Kidney (tissue), 14 donors: ENCODE results near the gene SPP1. TPM values are rescaled to one million over a fixed set of nuclear protein-coding genes. Genes with fewer than 3 reads are reported as not detected.

Experiments used
- DNase-seq, 5 donors: peaks; one replicate each; pipeline ENCODE4 v3.0.0-alpha.2; 2013 to 2020
- FAIRE-seq: peaks from 2 replicates; lab custom pipeline; 2012; peaks lifted over from hg19 to GRCh38; lab: Jason Lieb, UNC
- H3K27ac ChIP-seq, 2 donors: one replicate each; pipeline ENCODE4 v1.7.0; 2013; ENCODE audit warnings: low read depth in 2 of 2, low read length in 2 of 2, inconsistent platforms in 1 of 2
- H3K27me3 ChIP-seq: one replicate; pipeline ENCODE4 v1.7.1; 2013; ENCODE audit warnings: low read length, inconsistent platforms; ENCODE audit not compliant: control insufficient read depth, insufficient read depth
- H3K36me3 ChIP-seq, 3 donors: one replicate each; pipeline versions ENCODE4 v1.7.0 to v1.7.1; 2013; ENCODE audit warnings: low read length in 3 of 3, control low read depth in 1 of 3, inconsistent platforms in 1 of 3; ENCODE audit not compliant: insufficient read depth in 3 of 3, control insufficient read depth in 2 of 3
- H3K4me1 ChIP-seq, 3 donors: one replicate each; pipeline versions ENCODE4 v1.7.0 to v1.7.1; 2013; ENCODE audit warnings: low read length in 3 of 3, inconsistent platforms in 1 of 3, low read depth in 1 of 3; ENCODE audit not compliant: control insufficient read depth in 2 of 3, insufficient read depth in 2 of 3
- H3K4me3 ChIP-seq, 3 donors: one replicate each; pipeline versions ENCODE4 v1.7.0 to v1.8.1; 2013; ENCODE audit warnings: low read length in 3 of 3, control low read depth in 1 of 3, inconsistent platforms in 1 of 3
- H3K9ac ChIP-seq, 3 donors: one replicate each; pipeline versions ENCODE4 v1.7.0 to v1.7.1; 2013; ENCODE audit warnings: low read length in 3 of 3, control low read depth in 1 of 3, inconsistent platforms in 1 of 3
- H3K9me3 ChIP-seq, 3 donors: one replicate each; pipeline versions ENCODE4 v1.7.0 to v1.7.1; 2013; ENCODE audit warnings: low read length in 3 of 3, control low read depth in 1 of 3, inconsistent platforms in 1 of 3; ENCODE audit not compliant: control insufficient read depth in 2 of 3, insufficient read depth in 1 of 3
- CTCF ChIP-seq: IDR thresholded peaks from 3 replicates; pipeline ENCODE4 v1.5.1; 2012; ENCODE audit warnings: mild to moderate bottlenecking, moderate library complexity, borderline replicate concordance; ENCODE audit not compliant: insufficient read depth; ENCODE audit errors: extremely low read depth
- intact Hi-C: fragments of 100-400 bp; cut with DNase I; formaldehyde crosslinking; loops from one replicate; pipeline ENCODE4 v1.11.1; 2022
- polyA plus RNA-seq: library from polyadenylated mRNA; stranded (reverse); fragments of 350-450 nt; fragmentation: Illumina TruSeq; extraction: RNeasy Lipid Tissue Mini Kit (QIAGEN cat#74804); gene quantifications from one replicate; pipeline ENCODE4 v1.2.3, GENCODE V29; 2014; ENCODE audit warnings: low read depth, low replicate concordance; ENCODE audit not compliant: insufficient read depth
- total RNA-seq: library from RNA; stranded (reverse); fragmentation: NEBNext Ultra II Directional; extraction: Animal tissue kit (Norgen Biotek cat#: 25700); gene quantifications from one replicate; pipeline ENCODE4 v1.2.1, GENCODE V29; 2021
- donor health status: control.
- donor health status: control.
- donor health status: control.
- donor health status: control.
- donor health status: control.
- donor health status: DM: yes; HTN: yes; CAD: no.
- donor health status: Normal renal cell carcinoma (clear cell type).

Gene SPP1
- total and polyA plus RNA-seq, 2 donors from 2014 or later = 5,484 to 6,594 TPM

- DNase-seq = peak; percentile 48 to 87 (median 60)
- no peak for FAIRE-seq
- H3K4me1 ChIP-seq = no peaks in the 10 kb centered on the region
- no peak overlapping the region for H3K9ac ChIP-seq
- no peaks in the 10 kb centered on the region for H3K27me3 ChIP-seq
- intact Hi-C loops = no loop called here
- H3K27ac ChIP-seq = peak overlapping the region in 1 of 2 donors; percentile 9
- H3K4me3 ChIP-seq = no peak overlapping the region
- H3K36me3 ChIP-seq = peaks cover 0 to 14% (median under 1%) of the 10 kb centered on the region in 3 donors
- TF ChIP-seq CTCF = peak; percentile 55
- H3K9me3 ChIP-seq = no peaks in the 10 kb centered on the region
Observed at GRCh38 chr4:87985097-87985886, 9.8 kb downstream of the SPP1 start.

GRCh38 chr4:87985887-87986200 is 10.3 kb downstream of the SPP1 start:
- intact Hi-C loops = no loop called here
- Histone ChIP-seq H3K27me3 (no peaks in the 10 kb centered on the region), H3K9ac (no peak overlapping the region), H3K36me3 (peaks cover 0 to 11% (median 0%) of the 10 kb centered on the region in 3 donors), H3K4me3 (no peak overlapping the region), H3K27ac (no peak overlapping the region), H3K9me3 (no peaks in the 10 kb centered on the region), H3K4me1 (no peaks in the 10 kb centered on the region)
- no peak for DNase-seq
- TF ChIP-seq CTCF = no peak
- no peak for FAIRE-seq

GRCh38 chr4:87986508-87986907 is 11.0 kb downstream of the SPP1 start:
- Histone ChIP-seq H3K4me1 (no peaks in the 10 kb centered on the region), H3K9me3 (no peaks in the 10 kb centered on the region), H3K4me3 (no peak overlapping the region), H3K27ac (no peak overlapping the region), H3K27me3 (no peaks in the 10 kb centered on the region), H3K36me3 (peaks cover 0 to 9% (median 0%) of the 10 kb centered on the region in 3 donors), H3K9ac (no peak overlapping the region)
- TF ChIP-seq CTCF = no peak
- no peak for FAIRE-seq
- intact Hi-C loops = no loop called here
- DNase-seq = no peak
